H1 (cell line): Measurements from ENCODE around the gene TTC38. TPM values are rescaled to one million over a fixed set of nuclear protein-coding genes. Genes with fewer than 3 reads are reported as not detected.

Experiments used
- BCL11A ChIP-seq, 2 experiments: IDR thresholded peaks; one replicate each; pipeline ENCODE4 v1.6.1; 2011; ENCODE audit warnings: low read depth in 2 of 2, low read length in 2 of 2, mild to moderate bottlenecking in 2 of 2
- BRCA1 ChIP-seq: IDR thresholded peaks from 2 replicates; pipeline ENCODE4 v1.6.1; 2012; ENCODE audit warnings: low read depth, low read length, improper control_type of control experiment
- CBX8 ChIP-seq: fragments of 300-800, 300-1000 bp; sonication (generic); IDR thresholded peaks from 2 replicates; pipeline ENCODE4 v1.7.1; 2016; ENCODE audit warnings: low read depth, low read length, borderline replicate concordance
- CHD1 ChIP-seq: IDR thresholded peaks from 2 replicates; pipeline ENCODE4 v1.6.1; 2012; ENCODE audit warnings: low read depth, low read length, improper control_type of control experiment
- EGR1 ChIP-seq: IDR thresholded peaks from 2 replicates; pipeline ENCODE4 v1.6.1; 2011; ENCODE audit warnings: low read depth, low read length, borderline replicate concordance
- EP300 ChIP-seq, 2 experiments: IDR thresholded peaks; 1 replicate in 1 of 2; 2 replicates in 1 of 2; pipeline ENCODE4 v1.6.1; 2011 to 2012; ENCODE audit warnings: low read depth in 2 of 2, low read length in 2 of 2, mild to moderate bottlenecking in 2 of 2, borderline replicate concordance in 1 of 2, inconsistent platforms in 1 of 2, moderate library complexity in 1 of 2
- HDAC2 ChIP-seq, 2 experiments: fragments of 300-600 bp in 1 of 2; sonication (generic) in 1 of 2; IDR thresholded peaks; 2 replicates each; pipeline ENCODE4 v1.6.1; 2011 to 2012; ENCODE audit warnings: low read depth in 2 of 2, low read length in 2 of 2, mild to moderate bottlenecking in 2 of 2, moderate library complexity in 2 of 2, borderline replicate concordance in 1 of 2, inconsistent platforms in 1 of 2
- NANOG ChIP-seq: IDR thresholded peaks from 2 replicates; pipeline ENCODE4 v1.6.1; 2011; ENCODE audit warnings: low read length, low read depth, mild to moderate bottlenecking, inconsistent platforms; ENCODE audit not compliant: insufficient read depth, poor library complexity, severe bottlenecking
- RAD21 ChIP-seq, 2 experiments: IDR thresholded peaks in 1 of 2; conservative IDR thresholded peaks in 1 of 2; 2 replicates each; pipeline ENCODE4 v1.6.1; 2011; ENCODE audit warnings: low read depth in 2 of 2, low read length in 2 of 2, improper control_type of control experiment in 1 of 2, inconsistent platforms in 1 of 2, mild to moderate bottlenecking in 1 of 2, moderate library complexity in 1 of 2
- RFX5 ChIP-seq: IDR thresholded peaks from 2 replicates; pipeline ENCODE4 v1.6.1; 2011; ENCODE audit warnings: low read depth, low read length, improper control_type of control experiment, borderline replicate concordance
- RXRA ChIP-seq: IDR thresholded peaks from 2 replicates; pipeline ENCODE4 v1.6.1; 2011; ENCODE audit warnings: low read depth, mild to moderate bottlenecking, low read length, moderate library complexity; ENCODE audit not compliant: insufficient read depth
- SIN3A ChIP-seq, 2 experiments: IDR thresholded peaks in 1 of 2; conservative IDR thresholded peaks in 1 of 2; 2 replicates each; pipeline ENCODE4 v1.6.1; 2011 to 2012; ENCODE audit warnings: low read length in 2 of 2, improper control_type of control experiment in 1 of 2, low read depth in 1 of 2, mild to moderate bottlenecking in 1 of 2
- SP1 ChIP-seq: IDR thresholded peaks from 2 replicates; pipeline ENCODE4 v1.6.1; 2011; ENCODE audit warnings: low read depth, low read length
- SP2 ChIP-seq: IDR thresholded peaks from 2 replicates; pipeline ENCODE4 v1.6.1; 2012; ENCODE audit warnings: mild to moderate bottlenecking, low read length, inconsistent platforms
- YY1 ChIP-seq: IDR thresholded peaks from 2 replicates; pipeline ENCODE4 v1.6.1; 2011; ENCODE audit warnings: low read depth, mild to moderate bottlenecking, low read length
- polyA plus RNA-seq, 7 experiments: library from polyadenylated mRNA; depleted of rRNA in 3 of 7; stranded (reverse) in 5 of 7; unstranded in 2 of 7; fragments of >200 nt in 5 of 7; fragments of 200-250 nt in 2 of 7; gene quantifications; 1 replicate in 5 of 7; 2 replicates in 1 of 7; 4 replicates in 1 of 7; pipeline versions ENCODE4 v1.2.1 to v1.2.3, GENCODE V29; 2011 to 2013; ENCODE audit warnings: missing spikeins in 2 of 7, mixed read lengths in 2 of 7
- total RNA-seq: library from RNA; stranded (reverse); fragmentation: NEBNext Ultra II Directional; extraction: Animal tissue kit (Norgen Biotek cat#: 25700); gene quantifications from 2 replicates; pipeline ENCODE4 v1.2.1, GENCODE V29; 2021

Gene TTC38
- total and polyA plus RNA-seq, 2 of the 8 experiments (the other 6 are each of a cell fraction or from before 2014, with no cell fraction given), result 25.3 to 34.8 TPM

DNA sequence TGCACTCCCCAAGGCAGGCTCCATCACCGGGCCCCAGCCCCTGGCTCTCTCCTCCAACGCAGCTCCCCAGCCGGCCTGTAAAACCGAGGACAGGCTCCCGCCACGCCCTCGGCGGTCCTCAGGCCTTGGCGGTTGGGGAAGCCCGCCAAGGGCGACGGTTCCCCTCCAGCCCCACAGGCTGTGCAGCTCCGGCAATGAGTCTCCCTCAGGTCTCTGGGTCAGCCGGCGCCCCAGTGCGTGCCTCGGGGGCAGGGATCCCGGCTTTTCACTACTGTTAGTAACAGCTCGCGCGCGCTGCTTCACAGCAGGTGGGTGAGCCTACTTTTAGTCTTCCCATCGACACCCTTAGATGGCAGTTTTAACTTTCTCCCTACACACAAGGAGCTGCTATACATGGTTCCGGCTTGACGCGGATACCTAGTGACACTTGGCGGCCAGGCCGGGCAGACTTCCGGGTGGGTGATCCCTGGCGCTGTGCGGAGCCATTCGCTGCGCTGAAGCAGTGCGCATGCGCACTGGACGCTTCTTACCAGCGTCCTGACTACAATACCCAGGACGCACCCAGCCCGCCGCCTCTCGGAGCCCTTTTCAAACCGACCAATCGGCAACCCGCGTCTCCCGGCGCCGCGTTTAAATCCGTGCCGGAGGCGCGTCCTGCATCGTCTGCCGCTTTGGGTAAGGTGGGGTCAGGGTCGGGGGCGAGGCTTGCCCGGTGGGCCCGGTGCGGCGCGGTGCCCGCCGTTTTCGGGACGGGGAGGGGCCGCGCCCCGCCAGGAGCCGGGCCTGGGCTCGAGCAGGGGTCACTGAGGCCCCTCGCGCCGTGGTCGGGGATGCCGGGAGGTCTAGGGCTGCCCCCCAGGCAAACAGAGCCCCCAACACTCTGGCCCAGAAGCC, 28.7 kb downstream of the TTC38 start, which contains the start of gene GTSE1 (continued):
- peak; percentile 25 to 32; a peak in 3 of 4 replicates for TF ChIP-seq RAD21 (IDR thresholded peaks at IDR 0.05 in 1 of 2, conservative IDR thresholded peaks at IDR 0.05 in 1 of 2; ENCODE audit: low read depth in 2 of 2, low read length in 2 of 2)
- TF ChIP-seq CBX8, result no peak
- no peak for TF ChIP-seq EGR1
- TF ChIP-seq BCL11A (IDR thresholded peaks at IDR 0.05; ENCODE audit: low read depth in 2 of 2, low read length in 2 of 2), result no peak
- no peak for TF ChIP-seq CHD1
- TF ChIP-seq RFX5, result no peak
- TF ChIP-seq EP300 (IDR thresholded peaks at IDR 0.05; ENCODE audit: borderline replicate concordance in 1 of 2, low read depth in 2 of 2, low read length in 2 of 2), result no peak
- no peak; a peak in 1 of 4 replicates for TF ChIP-seq HDAC2 (IDR thresholded peaks at IDR 0.05; ENCODE audit: borderline replicate concordance in 1 of 2, low read depth in 2 of 2, low read length in 2 of 2)
- no peak for TF ChIP-seq NANOG
- TF ChIP-seq BRCA1, result no peak
- TF ChIP-seq RXRA, result no peak
- TF ChIP-seq YY1, result peak; percentile 58; the same call in 1 of the 2 replicates
- no peak for TF ChIP-seq SP2
- TF ChIP-seq SIN3A (conservative IDR thresholded peaks at IDR 0.05 in 1 of 2, IDR thresholded peaks at IDR 0.05 in 1 of 2; ENCODE audit: low read depth in 1 of 2, low read length in 2 of 2), result peak; percentile 10 to 95; a peak in 2 of 4 replicates
- no peak for TF ChIP-seq SP1
